ENCODE measurements around the gene ELK3. TPM values are rescaled to one million over a fixed set of nuclear protein-coding genes. Genes with fewer than 3 reads are reported as not detected.

Gene ELK3
- total RNA-seq, 1 donor from 2014 or later: 41.2 TPM

- intact Hi-C loops (cut with DNase I): no loop called here
- TF ChIP-seq CTCF (IDR thresholded peaks at IDR 0.05): no peak
- no peaks in the 10 kb centered on the region for H3K36me3 ChIP-seq
- H3K27me3 ChIP-seq: no peaks in the 10 kb centered on the region
- H3K9me3 ChIP-seq: no peaks in the 10 kb centered on the region
- DNase-seq: peak; percentile 67
- peak overlapping the region; percentile 83 for H3K4me3 ChIP-seq
- peaks cover 24% of the 10 kb centered on the region for H3K4me1 ChIP-seq
- peak overlapping the region; percentile 84 for H3K27ac ChIP-seq
- peak; percentile 52 for ATAC-seq
These were observed 1.0 kb downstream of the ELK3 start for GRCh38 chr12:96194971-96195844.

DNA sequence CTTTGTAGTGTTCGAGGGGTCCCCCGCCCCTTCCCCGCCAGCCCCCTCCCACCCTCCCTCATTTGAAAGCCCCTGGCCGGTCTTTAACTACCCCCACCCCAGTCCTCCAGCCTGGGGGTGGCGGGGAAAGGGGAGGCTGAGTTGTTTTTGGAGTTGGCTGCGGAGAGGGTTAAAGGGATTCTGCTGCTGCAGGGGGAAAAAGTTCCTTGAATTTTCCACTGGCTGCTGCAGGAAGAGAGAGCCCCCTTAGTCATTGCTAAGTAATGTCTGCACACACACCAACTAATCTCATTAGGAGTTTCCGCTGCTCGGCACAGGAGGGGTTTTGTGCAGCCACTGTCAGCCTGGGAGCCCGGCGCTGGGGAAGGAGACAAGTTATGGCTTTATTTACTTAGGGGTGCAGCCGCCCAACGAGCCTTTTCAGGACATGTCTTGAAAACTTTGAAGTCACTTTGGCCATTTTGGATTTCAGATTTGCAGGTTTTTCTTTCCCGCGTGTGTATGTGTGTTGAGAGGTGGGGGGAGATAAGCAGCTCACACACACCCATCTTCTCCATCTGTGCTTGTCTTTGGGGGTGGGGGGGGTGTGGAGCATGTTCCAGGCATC lies 1.8 kb downstream of the ELK3 start:
- peak overlapping the region; percentile 84 for H3K27ac ChIP-seq
- DNase-seq (no peak), ATAC-seq (no peak)
- no peaks in the 10 kb centered on the region for H3K27me3 ChIP-seq
- H3K36me3 ChIP-seq: no peaks in the 10 kb centered on the region
- no peaks in the 10 kb centered on the region for H3K9me3 ChIP-seq
- intact Hi-C loops (cut with DNase I): no loop called here
- H3K4me1 ChIP-seq: peaks cover 24% of the 10 kb centered on the region
- peak overlapping the region; percentile 83 for H3K4me3 ChIP-seq
- no peak for TF ChIP-seq CTCF (IDR thresholded peaks at IDR 0.05)

- Histone ChIP-seq H3K4me3 (peak overlapping the region; percentile 83), H3K27me3 (no peaks in the 10 kb centered on the region), H3K27ac (peak overlapping the region; percentile 84), H3K36me3 (no peaks in the 10 kb centered on the region), H3K9me3 (no peaks in the 10 kb centered on the region), H3K4me1 (peaks cover 24% of the 10 kb centered on the region)
- no peak for DNase-seq
- TF ChIP-seq CTCF (IDR thresholded peaks at IDR 0.05): no peak
- intact Hi-C loops (cut with DNase I): no loop called here
- no peak for ATAC-seq
These were observed 2.6 kb downstream of the ELK3 start for GRCh38 chr12:96196781-96197180.

- no peaks in the 10 kb centered on the region for H3K27me3 ChIP-seq
- H3K27ac ChIP-seq: peak overlapping the region; percentile 84
- no peaks in the 10 kb centered on the region for H3K9me3 ChIP-seq
- no peaks in the 10 kb centered on the region for H3K36me3 ChIP-seq
- ATAC-seq: no peak
- H3K4me3 ChIP-seq: no peak overlapping the region
- no peak for DNase-seq
- no peak for TF ChIP-seq CTCF (IDR thresholded peaks at IDR 0.05)
- intact Hi-C loops (cut with DNase I): no loop called here
- H3K4me1 ChIP-seq: peaks cover 24% of the 10 kb centered on the region
These were observed 3.5 kb downstream of the ELK3 start for GRCh38 chr12:96197503-96198272.

- no peaks in the 10 kb centered on the region for H3K9me3 ChIP-seq
- H3K27me3 ChIP-seq: no peaks in the 10 kb centered on the region
- intact Hi-C loops (cut with DNase I): no loop called here
- ATAC-seq (no peak), DNase-seq (no peak)
- H3K4me1 ChIP-seq: peaks cover 24% of the 10 kb centered on the region
- TF ChIP-seq CTCF (IDR thresholded peaks at IDR 0.05): no peak
- H3K4me3 ChIP-seq: no peak overlapping the region
- H3K36me3 ChIP-seq: no peaks in the 10 kb centered on the region
- H3K27ac ChIP-seq: no peak overlapping the region
These were observed 4.8 kb downstream of the ELK3 start for GRCh38 chr12:96198965-96199364.
